H1 (cell line): ENCODE results near the gene KCNQ1. TPM values are rescaled to one million over a fixed set of nuclear protein-coding genes. Genes with fewer than 3 reads are reported as not detected.

Source experiments
- ATF2 ChIP-seq: IDR thresholded peaks from 2 replicates; pipeline ENCODE4 v1.6.1; 2012; ENCODE audit warnings: low read length, inconsistent platforms
- CTCF ChIP-seq, 3 experiments: IDR thresholded peaks; 1 replicate in 2 of 3; 2 replicates in 1 of 3; pipeline versions ENCODE4 v1.5.1 to v1.6.1; 2011; ENCODE audit warnings: low read length in 3 of 3, mild to moderate bottlenecking in 3 of 3, inconsistent platforms in 2 of 3, low read depth in 1 of 3, moderate library complexity in 1 of 3; ENCODE audit not compliant: insufficient read depth in 1 of 3; ENCODE audit errors: control extremely low read depth in 1 of 3
- EP300 ChIP-seq, 2 experiments: IDR thresholded peaks; 1 replicate in 1 of 2; 2 replicates in 1 of 2; pipeline ENCODE4 v1.6.1; 2011 to 2012; ENCODE audit warnings: low read depth in 2 of 2, low read length in 2 of 2, mild to moderate bottlenecking in 2 of 2, borderline replicate concordance in 1 of 2, inconsistent platforms in 1 of 2, moderate library complexity in 1 of 2
- EZH2 ChIP-seq: fragments of 200-600 bp; sonication (generic); IDR thresholded peaks from 2 replicates; pipeline ENCODE4 v1.7.1; 2012; ENCODE audit warnings: low read depth, mild to moderate bottlenecking, moderate library complexity, low read length, inconsistent platforms; ENCODE audit not compliant: severe bottlenecking
- GABPA ChIP-seq: IDR thresholded peaks from 2 replicates; pipeline ENCODE4 v1.6.1; 2011; ENCODE audit warnings: mild to moderate bottlenecking, low read length, moderate library complexity, borderline replicate concordance; ENCODE audit not compliant: insufficient read depth
- KDM1A ChIP-seq: fragments of 200-600, 300-600 bp; sonication (generic); IDR thresholded peaks from 2 replicates; pipeline ENCODE4 v1.7.1; 2016; ENCODE audit warnings: mild to moderate bottlenecking, low read length, borderline replicate concordance
- KDM4A ChIP-seq: IDR thresholded peaks from one replicate; pipeline ENCODE4 v1.7.1; 2012; ENCODE audit warnings: low read depth, mild to moderate bottlenecking, moderate library complexity, low read length, inconsistent platforms; ENCODE audit not compliant: severe bottlenecking
- MAX ChIP-seq: IDR thresholded peaks from 2 replicates; pipeline ENCODE4 v1.6.1; 2012; ENCODE audit warnings: inconsistent platforms
- RAD21 ChIP-seq, 2 experiments: IDR thresholded peaks in 1 of 2; conservative IDR thresholded peaks in 1 of 2; 2 replicates each; pipeline ENCODE4 v1.6.1; 2011; ENCODE audit warnings: low read depth in 2 of 2, low read length in 2 of 2, improper control_type of control experiment in 1 of 2, inconsistent platforms in 1 of 2, mild to moderate bottlenecking in 1 of 2, moderate library complexity in 1 of 2
- RNF2 ChIP-seq: fragments of 200-900, 300-1000 bp; sonication (generic); IDR thresholded peaks from 2 replicates; pipeline ENCODE4 v1.7.1; 2016; ENCODE audit warnings: borderline replicate concordance, low read depth, mild to moderate bottlenecking, antibody characterized with exemption, low read length; ENCODE audit not compliant: poor library complexity, severe bottlenecking; ENCODE audit errors: missing control alignments
- SUZ12 ChIP-seq: fragments of 200-600 bp; sonication (generic); IDR thresholded peaks from 2 replicates; pipeline ENCODE4 v1.6.1; 2012; ENCODE audit warnings: mild to moderate bottlenecking, inconsistent platforms, low read length, moderate library complexity, mixed read lengths
- polyA plus RNA-seq, 7 experiments: library from polyadenylated mRNA; depleted of rRNA in 3 of 7; stranded (reverse) in 5 of 7; unstranded in 2 of 7; fragments of >200 nt in 5 of 7; fragments of 200-250 nt in 2 of 7; gene quantifications; 1 replicate in 5 of 7; 2 replicates in 1 of 7; 4 replicates in 1 of 7; pipeline versions ENCODE4 v1.2.1 to v1.2.3, GENCODE V29; 2011 to 2013; ENCODE audit warnings: missing spikeins in 2 of 7, mixed read lengths in 2 of 7
- total RNA-seq: library from RNA; stranded (reverse); fragmentation: NEBNext Ultra II Directional; extraction: Animal tissue kit (Norgen Biotek cat#: 25700); gene quantifications from 2 replicates; pipeline ENCODE4 v1.2.1, GENCODE V29; 2021

The KCNQ1 gene
- total and polyA plus RNA-seq, 2 of the 8 experiments (the other 6 are each of a cell fraction or from before 2014, with no cell fraction given): 1.9 to 2.0 TPM

DNA sequence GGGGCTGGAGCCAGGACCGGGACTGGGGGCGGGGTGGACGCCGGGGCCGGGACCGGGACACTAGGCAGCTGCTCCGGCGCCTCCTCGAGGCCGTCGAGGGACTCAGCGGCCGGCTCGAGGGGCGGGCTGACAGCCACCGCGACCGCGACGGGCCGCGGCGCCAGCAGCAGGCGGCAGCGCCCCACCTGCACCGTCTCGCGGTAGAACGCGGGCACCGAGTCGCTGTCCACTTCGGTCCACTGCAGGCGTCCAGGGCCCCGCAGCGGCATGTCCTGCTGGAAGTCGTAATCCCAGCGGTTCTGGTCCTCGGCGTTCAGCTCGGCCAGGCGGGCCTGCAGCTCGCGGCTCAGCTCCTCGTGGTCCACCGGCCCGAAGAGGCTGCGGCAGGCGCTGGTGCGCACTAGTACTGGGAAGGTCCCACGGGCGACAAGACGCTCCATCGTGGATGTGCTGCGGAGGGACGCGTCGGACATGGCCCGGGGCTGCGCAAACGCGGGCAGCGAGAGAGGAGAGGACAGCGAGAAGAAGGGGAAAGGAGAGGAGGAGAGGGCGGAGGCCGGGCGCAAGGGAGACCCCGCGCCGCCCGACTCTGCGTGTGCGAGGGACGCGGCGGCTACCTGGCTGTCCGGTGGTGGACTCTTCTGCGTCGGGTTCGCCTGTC is 440.3 kb downstream of the KCNQ1 start (continued):
- 0 out of 2 replicates have a peak, but pooled peaks have one; percentile 36 for TF ChIP-seq ATF2
- peak; percentile 71 for TF ChIP-seq KDM4A
- TF ChIP-seq KDM1A: peak; percentile 32; the same call in 1 of the 2 replicates
- TF ChIP-seq EP300 (IDR thresholded peaks at IDR 0.05; ENCODE audit: borderline replicate concordance in 1 of 2, low read depth in 2 of 2, low read length in 2 of 2): no peak
- peak in 2 of 3 experiments; percentile 49 to 61; a peak in 3 of 4 replicates for TF ChIP-seq CTCF (IDR thresholded peaks at IDR 0.05; ENCODE audit: control extremely low read depth in 1 of 3, insufficient read depth in 1 of 3, low read depth in 1 of 3, low read length in 3 of 3)
- peak; percentile 69; the same call in 1 of the 2 replicates for TF ChIP-seq GABPA
- TF ChIP-seq SUZ12: peak; percentile 72; the same call in 1 of the 2 replicates
- peak; percentile 57 to 73 for TF ChIP-seq RAD21 (IDR thresholded peaks at IDR 0.05 in 1 of 2, conservative IDR thresholded peaks at IDR 0.05 in 1 of 2; ENCODE audit: low read depth in 2 of 2, low read length in 2 of 2)
- peak; percentile 74 for TF ChIP-seq RNF2
- TF ChIP-seq EZH2: peak; percentile 66
- TF ChIP-seq MAX: peak; percentile 88
